ENCODE measurements around the gene PLA2G4B.

DNA sequence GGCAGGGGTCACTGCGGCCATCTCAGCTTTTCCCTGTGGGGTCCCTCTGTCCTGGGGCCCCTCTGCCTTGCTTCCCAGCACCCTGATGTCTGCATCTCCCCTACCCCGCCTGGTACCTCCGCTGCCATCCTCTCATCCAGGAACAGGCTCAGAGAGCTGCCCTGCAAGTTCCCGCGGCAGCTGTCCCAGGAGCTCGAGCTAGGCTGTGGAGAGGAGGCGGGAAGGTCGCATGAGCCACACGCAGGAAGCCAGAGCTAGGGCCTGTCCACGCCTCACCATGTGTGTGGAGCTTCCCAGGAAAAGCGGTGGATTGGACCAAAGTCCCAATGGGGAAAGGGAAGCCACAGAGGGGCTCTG, 12.5 kb downstream of the PLA2G4B start:
- no peak for TF ChIP-seq POLR2A (IDR thresholded peaks at IDR 0.05)
- TF ChIP-seq, protein P1, sequence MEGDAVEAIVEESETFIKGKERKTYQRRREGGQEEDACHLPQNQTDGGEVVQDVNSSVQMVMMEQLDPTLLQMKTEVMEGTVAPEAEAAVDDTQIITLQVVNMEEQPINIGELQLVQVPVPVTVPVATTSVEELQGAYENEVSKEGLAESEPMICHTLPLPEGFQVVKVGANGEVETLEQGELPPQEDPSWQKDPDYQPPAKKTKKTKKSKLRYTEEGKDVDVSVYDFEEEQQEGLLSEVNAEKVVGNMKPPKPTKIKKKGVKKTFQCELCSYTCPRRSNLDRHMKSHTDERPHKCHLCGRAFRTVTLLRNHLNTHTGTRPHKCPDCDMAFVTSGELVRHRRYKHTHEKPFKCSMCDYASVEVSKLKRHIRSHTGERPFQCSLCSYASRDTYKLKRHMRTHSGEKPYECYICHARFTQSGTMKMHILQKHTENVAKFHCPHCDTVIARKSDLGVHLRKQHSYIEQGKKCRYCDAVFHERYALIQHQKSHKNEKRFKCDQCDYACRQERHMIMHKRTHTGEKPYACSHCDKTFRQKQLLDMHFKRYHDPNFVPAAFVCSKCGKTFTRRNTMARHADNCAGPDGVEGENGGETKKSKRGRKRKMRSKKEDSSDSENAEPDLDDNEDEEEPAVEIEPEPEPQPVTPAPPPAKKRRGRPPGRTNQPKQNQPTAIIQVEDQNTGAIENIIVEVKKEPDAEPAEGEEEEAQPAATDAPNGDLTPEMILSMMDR (IDR thresholded peaks at IDR 0.05) = no peak
